Activated effector memory CD4-positive, alpha-beta T cell treated with anti-CD3 and anti-CD28 coated beads, Interleukin-2, amount 50 U/mL, for 16 hours (primary cell): Measurements from ENCODE around the gene CDC42.

Source experiments
- DNase-seq: peaks from one replicate; pipeline ENCODE4 v3.0.0-alpha.2; 2020

Gene CDC42

GRCh38 chr1:22038036-22038435 is 14.5 kb upstream of the CDC42 start:
- DNase-seq = no peak

GRCh38 chr1:22039594-22040285 is 12.8 kb upstream of the CDC42 start:
- peak; percentile 94 for DNase-seq

- DNase-seq = no peak
These were observed 12.3 kb upstream of the CDC42 start for GRCh38 chr1:22040286-22040623.

GRCh38 chr1:22041505-22041904 is 11.0 kb upstream of the CDC42 start:
- no peak for DNase-seq

- peak; percentile 57 for DNase-seq
These were observed 9.2 kb upstream of the CDC42 start for GRCh38 chr1:22043198-22043769.

GRCh38 chr1:22044690-22045420 is 7.7 kb upstream of the CDC42 start:
- DNase-seq = peak; percentile 21

- no peak for DNase-seq
These were observed 6.8 kb upstream of the CDC42 start for GRCh38 chr1:22045604-22046228.

GRCh38 chr1:22048351-22049192 is 3.9 kb upstream of the CDC42 start:
- DNase-seq = peak; percentile 70

GRCh38 chr1:22050330-22050729 is 2.2 kb upstream of the CDC42 start:
- DNase-seq = no peak

GRCh38 chr1:22051607-22052114 is 848 bp upstream of the CDC42 start:
- no peak for DNase-seq

GRCh38 chr1:22053017-22053860 is 730 bp downstream of the CDC42 start:
- peak; percentile 81 for DNase-seq

GRCh38 chr1:22053861-22054770 is 1.6 kb downstream of the CDC42 start:
- DNase-seq = no peak

GRCh38 chr1:22055463-22055862 is 3.0 kb downstream of the CDC42 start:
- no peak for DNase-seq

GRCh38 chr1:22056043-22056442 is 3.5 kb downstream of the CDC42 start:
- no peak for DNase-seq

- no peak for DNase-seq
These were observed 4.4 kb downstream of the CDC42 start for GRCh38 chr1:22056936-22057335.

- no peak for DNase-seq
These were observed 5.4 kb downstream of the CDC42 start for GRCh38 chr1:22057861-22058260.

- DNase-seq = no peak
These were observed 12.4 kb downstream of the CDC42 start for GRCh38 chr1:22064751-22065402.

GRCh38 chr1:22071511-22071910 is 19.0 kb downstream of the CDC42 start:
- no peak for DNase-seq

- no peak for DNase-seq
These were observed 22.3 kb downstream of the CDC42 start for GRCh38 chr1:22074803-22075202.

- no peak for DNase-seq
These were observed 23.2 kb downstream of the CDC42 start for GRCh38 chr1:22075718-22076117.
